Measurements from ENCODE around the gene TEX28.
"Not testable (repeated sequence)": the region's sequence is repeated elsewhere in the genome, so short reads cannot be mapped to it uniquely, and the experiment has no call there.

Gene TEX28

DNA sequence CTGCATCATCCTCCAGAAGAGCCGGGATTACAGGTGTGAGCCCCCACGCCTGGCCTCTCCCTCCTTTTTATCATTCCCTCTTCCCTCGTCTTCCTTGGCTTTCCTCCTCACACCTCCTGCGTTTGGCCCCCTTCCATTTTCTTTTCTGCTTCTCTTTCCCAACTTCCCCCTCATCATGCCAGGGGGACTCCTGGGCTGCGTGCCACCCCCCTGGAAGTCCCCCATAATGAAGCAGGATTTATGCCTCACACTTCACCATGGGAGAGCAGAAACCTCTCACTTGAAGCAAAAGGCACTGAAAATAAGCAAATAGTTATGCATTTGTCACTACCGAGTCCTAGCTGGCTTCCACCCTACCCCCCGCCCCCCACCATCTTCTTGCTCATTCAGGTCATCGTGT lies 8.6 kb upstream of the TEX28 start:
- no peak overlapping the region for H3K4me3 Mint-ChIP-seq
- no peaks in the 10 kb centered on the region for H3K9me3 Mint-ChIP-seq
- H3K36me3 Mint-ChIP-seq = no peaks in the 10 kb centered on the region
- no peak overlapping the region for H3K27ac Mint-ChIP-seq
- H3K27me3 Mint-ChIP-seq = peaks cover 15% of the 10 kb centered on the region
- DNase-seq = no peak
- CTCF ChIA-PET = interaction anchor here (0.7 kb wide), 1 partner anchor 78 kb away, joined by 3 read pairs; no protein-coding TSS in a partner anchor
- H3K4me1 Mint-ChIP-seq = peaks cover 13% of the 10 kb centered on the region

DNA sequence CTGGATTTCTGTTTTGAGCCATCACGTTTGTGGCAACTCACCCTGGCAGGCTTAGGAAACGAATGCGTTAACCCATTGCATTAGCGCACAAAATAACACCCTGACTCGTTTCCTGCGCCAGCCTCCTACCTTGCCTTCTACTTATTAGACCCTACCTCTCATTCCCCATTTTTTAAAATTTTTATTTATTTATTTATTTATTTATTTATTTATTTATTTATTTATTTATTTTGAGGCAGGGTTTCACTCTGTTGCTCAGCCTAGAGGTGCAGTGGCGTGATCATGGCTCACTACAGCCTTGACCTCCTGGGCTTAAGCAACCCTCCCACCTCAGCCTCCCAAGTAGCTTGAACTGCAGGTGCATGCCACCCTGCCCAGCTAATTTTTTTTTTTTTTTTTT lies 8.1 kb upstream of the TEX28 start:
- not testable (repeated sequence) for H3K36me3 Mint-ChIP-seq, H3K4me3 Mint-ChIP-seq, H3K4me1 Mint-ChIP-seq, H3K27ac Mint-ChIP-seq, H3K9me3 Mint-ChIP-seq, DNase-seq
- CTCF ChIA-PET = interaction anchor here (0.7 kb wide), 1 partner anchor 79 kb away, joined by 3 read pairs; no protein-coding TSS in a partner anchor
- peaks cover 15% of the 10 kb centered on the region for H3K27me3 Mint-ChIP-seq

DNA sequence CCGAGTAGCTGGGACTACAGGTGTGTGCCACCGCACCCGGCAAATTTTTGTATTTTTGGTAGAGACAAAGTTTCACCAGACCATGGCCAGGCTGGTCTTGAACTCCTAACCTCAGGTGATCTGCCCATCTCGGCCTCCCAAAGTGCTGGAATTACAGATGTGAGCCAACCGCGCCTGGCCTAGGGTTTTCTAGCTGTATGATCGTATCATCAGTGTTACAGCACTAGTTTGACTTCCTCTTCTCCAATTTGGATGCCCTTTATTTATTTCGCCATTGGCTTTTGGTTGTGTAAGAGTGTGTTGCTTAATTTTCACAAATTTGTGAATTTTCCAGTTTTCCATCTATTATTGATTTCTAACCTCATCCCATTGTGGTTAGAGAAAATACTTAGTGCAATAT lies 5.9 kb upstream of the TEX28 start:
- Mint-ChIP-seq H3K27ac (no peak overlapping the region), H3K27me3 (peaks cover 15% of the 10 kb centered on the region), H3K4me3 (no peak overlapping the region), H3K4me1 (peaks cover 2% of the 10 kb centered on the region), H3K9me3 (no peaks in the 10 kb centered on the region), H3K36me3 (no peaks in the 10 kb centered on the region)
- CTCF ChIA-PET = no interaction called here
- no peak for DNase-seq

DNA sequence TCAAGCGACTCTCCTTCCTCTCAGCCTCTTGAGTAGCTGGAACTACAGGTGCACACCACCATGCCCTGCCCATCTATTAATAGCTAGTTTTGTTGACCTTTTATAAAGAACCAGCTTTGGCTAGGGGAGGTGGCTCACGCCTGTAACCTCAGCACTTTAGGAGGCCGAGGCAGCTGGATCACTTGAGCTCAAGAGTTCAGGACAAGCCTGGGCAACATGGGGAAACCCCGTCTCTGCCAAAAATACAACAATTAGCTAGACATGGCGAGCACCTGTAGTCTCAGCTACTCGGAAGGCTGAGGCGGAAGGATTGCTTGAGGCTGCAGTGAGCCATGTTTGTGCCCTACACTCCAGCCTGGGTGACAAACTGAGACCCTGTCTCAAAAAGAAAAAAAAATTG lies 3.4 kb upstream of the TEX28 start:
- CTCF ChIA-PET = no interaction called here
- Mint-ChIP-seq H3K9me3 (no peaks in the 10 kb centered on the region), H3K4me1 (no peaks in the 10 kb centered on the region), H3K27me3 (peaks cover 9% of the 10 kb centered on the region), H3K36me3 (no peaks in the 10 kb centered on the region), H3K4me3 (no peak overlapping the region), H3K27ac (no peak overlapping the region)
- DNase-seq = no peak

DNA sequence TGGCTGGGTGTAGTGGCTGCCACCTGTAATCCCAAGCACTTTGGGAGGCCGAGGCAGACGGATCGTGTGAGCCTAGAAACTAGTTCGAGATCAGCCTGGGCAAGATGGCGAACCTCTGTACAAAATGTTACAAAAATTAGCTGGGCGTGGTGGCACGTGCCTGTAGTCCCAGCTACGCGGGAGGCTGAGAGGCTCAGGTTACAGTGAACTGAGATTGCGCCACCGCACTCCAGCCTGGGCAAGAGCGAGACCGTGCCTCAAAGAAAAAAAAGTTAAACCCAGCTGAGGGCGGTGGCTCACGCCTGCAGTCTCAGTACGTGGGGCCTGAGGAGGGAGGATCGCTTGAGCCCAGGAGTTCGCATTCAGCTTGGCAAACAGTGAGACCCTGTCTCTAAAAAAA lies 1.8 kb upstream of the TEX28 start:
- H3K27ac Mint-ChIP-seq = no peak overlapping the region
- H3K27me3 Mint-ChIP-seq = no peaks in the 10 kb centered on the region
- no peak for DNase-seq
- H3K4me1 Mint-ChIP-seq = no peaks in the 10 kb centered on the region
- H3K4me3 Mint-ChIP-seq = no peak overlapping the region
- CTCF ChIA-PET = no interaction called here
- no peaks in the 10 kb centered on the region for H3K9me3 Mint-ChIP-seq
- no peaks in the 10 kb centered on the region for H3K36me3 Mint-ChIP-seq

DNA sequence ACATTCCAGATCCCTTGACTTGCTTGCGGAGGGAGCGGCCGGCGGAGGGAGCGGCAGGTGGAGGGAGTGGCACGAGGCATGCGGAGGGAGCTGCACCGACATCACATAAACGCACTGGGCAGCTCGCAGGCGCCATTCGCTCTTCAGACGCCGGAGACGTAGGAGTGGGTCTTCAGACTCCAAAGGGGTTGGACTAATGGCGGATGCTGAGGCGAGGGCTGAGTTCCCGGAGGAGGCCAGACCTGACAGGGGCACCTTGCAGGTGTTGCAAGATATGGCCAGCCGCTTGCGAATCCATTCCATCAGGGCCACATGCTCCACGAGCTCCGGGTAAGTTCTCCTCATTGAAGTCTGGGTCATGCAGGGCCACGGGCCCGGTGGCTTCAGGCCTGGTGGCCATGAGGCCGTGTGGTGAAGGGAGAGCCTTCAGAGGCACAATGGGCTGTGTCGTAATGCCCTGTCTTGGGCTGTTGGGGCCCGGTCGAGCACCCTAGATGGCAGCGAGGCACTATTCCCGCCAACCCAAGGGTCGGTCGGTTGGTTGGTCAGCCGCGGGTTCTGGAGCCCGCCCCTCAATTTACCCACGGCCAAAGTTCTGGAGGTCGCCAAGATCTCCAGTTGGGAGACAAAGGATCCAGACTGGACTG lies 863 bp upstream of the TEX28 start, which contains the start of gene TKTL1:
TKTL1 (plus strand) TSS at position 132 of the 647 bp plus-strand sequence; CDS start at position 197, 65 bp downstream.
- Mint-ChIP-seq H3K9me3 (no peaks in the 10 kb centered on the region), H3K27me3 (no peaks in the 10 kb centered on the region), H3K36me3 (no peaks in the 10 kb centered on the region), H3K4me3 (no peak within 1 kb of the TSS), H3K4me1 (no peaks in the 10 kb centered on the region), H3K27ac (no peak within 1 kb of the TSS)
- DNase-seq = no peak
- CTCF ChIA-PET = no interaction called here

DNA sequence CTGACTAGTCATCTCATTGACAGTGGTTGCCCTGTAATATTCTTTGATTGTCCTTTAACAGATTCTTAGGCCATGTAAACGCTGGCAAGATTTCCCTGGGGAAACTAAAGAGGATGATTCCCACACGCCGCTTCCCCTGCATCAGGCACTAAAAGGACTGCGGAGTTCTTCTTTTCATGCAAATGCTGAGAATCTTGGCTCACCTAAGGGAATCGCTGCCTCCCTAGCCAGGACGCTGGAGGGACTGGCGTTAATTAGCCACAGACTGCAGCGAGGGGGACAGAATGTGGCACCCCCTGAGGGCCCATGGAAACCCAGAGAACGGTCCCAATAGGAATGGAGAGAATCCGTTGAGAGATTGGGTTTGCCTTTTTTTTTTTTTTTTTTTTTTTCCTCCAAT lies 8.5 kb downstream of the TEX28 start:
- H3K36me3 Mint-ChIP-seq, H3K4me3 Mint-ChIP-seq, H3K9me3 Mint-ChIP-seq, H3K27me3 Mint-ChIP-seq, DNase-seq, H3K27ac Mint-ChIP-seq, H3K4me1 Mint-ChIP-seq, CTCF ChIA-PET: not testable (repeated sequence)

DNA sequence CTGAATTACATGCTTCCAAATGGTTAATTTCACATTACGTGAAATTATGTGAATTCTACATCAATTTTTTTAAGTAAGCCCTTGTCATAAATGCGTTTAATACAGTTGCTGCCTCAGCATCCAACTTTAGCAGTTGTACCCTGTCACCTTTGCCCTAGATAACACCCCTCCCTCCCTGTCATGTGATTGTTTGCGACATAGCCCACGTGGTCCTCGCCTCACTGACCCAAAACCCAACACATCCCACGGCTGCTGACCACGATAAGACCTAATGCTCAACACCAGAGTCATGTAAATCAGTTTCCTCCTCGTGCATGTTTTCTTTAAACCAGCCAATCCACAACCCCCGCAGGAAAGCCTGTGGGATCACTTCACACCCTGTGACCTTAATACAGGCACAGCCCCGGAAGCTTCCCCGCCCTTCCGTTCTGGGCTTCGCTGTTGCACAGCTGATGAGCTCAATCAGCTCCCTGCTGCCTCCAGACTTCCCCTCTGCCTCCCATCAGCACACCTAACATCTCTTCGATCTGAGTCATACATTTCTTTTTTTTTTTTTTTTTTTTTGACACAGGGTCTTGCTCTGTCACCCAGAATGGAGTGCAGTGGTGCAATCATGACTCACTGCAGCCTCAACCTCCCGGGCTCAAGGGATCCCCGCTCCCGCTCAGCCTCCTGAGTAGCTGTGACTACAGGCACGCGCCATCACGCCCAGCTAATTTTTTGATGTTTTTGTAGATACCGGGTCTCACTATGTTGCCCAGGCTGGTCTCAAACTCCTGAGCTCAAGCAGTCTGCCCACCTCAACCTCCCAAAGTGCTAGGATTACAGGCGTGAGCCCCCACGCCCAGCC lies 10.2 kb downstream of the TEX28 start:
- DNase-seq, H3K4me1 Mint-ChIP-seq, H3K4me3 Mint-ChIP-seq, CTCF ChIA-PET, H3K27me3 Mint-ChIP-seq, H3K9me3 Mint-ChIP-seq, H3K36me3 Mint-ChIP-seq, H3K27ac Mint-ChIP-seq: not testable (repeated sequence)

DNA sequence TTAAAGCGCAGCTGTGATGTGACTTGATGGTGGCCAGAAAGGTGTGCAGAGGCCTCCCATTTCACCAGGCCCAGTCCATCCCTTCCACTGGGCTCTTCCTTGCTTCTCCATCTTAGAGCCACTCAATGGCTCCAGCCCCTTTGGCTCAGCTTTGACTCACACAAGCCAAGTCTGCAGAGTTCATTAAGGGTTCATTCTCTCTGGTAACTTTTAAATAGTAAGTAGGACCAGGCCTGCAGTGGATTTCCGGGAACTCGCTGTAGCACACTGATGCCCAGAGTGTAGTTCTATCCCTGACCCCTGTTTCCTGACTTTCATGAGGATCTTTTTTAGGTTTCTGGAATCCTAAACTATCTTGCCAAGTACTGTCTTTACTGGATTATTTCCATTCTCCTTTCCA lies 25.7 kb downstream of the TEX28 start:
- H3K27ac Mint-ChIP-seq, DNase-seq, H3K4me3 Mint-ChIP-seq, H3K36me3 Mint-ChIP-seq, H3K27me3 Mint-ChIP-seq, H3K4me1 Mint-ChIP-seq, CTCF ChIA-PET, H3K9me3 Mint-ChIP-seq: not testable (repeated sequence)

DNA sequence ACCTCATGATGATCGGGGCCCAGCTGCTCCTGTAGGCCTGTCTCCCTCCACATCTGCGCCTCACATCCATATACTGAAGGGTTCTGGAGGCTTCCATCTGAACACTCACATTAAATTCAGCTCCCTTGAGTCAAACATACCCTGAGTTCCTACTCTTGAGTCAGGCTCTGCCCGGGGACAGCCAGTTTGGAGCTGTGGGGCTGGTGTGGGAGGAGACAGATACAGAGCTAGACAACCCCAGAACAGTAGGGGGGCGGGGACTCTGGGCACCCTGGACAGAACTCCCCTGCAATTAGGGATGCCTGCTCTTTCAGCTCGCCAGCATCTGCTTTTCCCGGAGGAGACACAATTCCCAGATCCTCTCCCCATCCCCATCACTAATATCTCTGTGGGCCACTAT lies 31.9 kb downstream of the TEX28 start:
- H3K27ac Mint-ChIP-seq, H3K9me3 Mint-ChIP-seq, H3K4me1 Mint-ChIP-seq, CTCF ChIA-PET, H3K27me3 Mint-ChIP-seq, H3K36me3 Mint-ChIP-seq, H3K4me3 Mint-ChIP-seq, DNase-seq: not testable (repeated sequence)

DNA sequence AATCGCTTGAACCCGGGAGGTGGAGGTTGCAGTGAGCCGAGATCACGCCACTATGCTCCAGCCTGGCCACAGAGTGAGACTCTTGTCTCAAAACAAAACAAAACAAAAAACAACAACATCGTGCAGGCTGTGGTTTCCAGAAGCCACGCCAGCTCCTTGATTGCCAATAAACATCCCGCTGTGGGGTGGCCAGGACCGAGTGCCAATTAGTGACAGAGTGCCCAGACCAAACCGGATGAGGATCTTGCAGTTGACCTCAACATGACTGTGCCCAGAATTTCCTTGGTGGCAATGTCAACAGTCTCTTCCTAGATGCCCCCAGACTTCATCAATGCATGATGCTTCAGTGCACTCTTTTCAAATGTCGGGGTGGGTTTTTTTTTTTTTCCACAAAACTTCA lies 36.2 kb downstream of the TEX28 start:
- H3K27me3 Mint-ChIP-seq, DNase-seq, H3K36me3 Mint-ChIP-seq, H3K4me1 Mint-ChIP-seq, CTCF ChIA-PET, H3K9me3 Mint-ChIP-seq, H3K27ac Mint-ChIP-seq, H3K4me3 Mint-ChIP-seq: not testable (repeated sequence)

DNA sequence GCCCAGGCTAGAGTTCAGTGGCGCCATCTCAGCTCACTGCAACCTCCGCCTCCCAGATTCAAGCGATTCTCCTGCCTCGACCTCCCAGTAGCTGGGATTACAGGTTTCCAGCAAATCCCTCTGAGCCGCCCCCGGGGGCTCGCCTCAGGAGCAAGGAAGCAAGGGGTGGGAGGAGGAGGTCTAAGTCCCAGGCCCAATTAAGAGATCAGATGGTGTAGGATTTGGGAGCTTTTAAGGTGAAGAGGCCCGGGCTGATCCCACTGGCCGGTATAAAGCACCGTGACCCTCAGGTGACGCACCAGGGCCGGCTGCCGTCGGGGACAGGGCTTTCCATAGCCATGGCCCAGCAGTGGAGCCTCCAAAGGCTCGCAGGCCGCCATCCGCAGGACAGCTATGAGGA lies 37.6 kb downstream of the TEX28 start, which contains the start of gene OPN1MW3:
OPN1MW3 (plus strand) TSS at position 301 of the 400 bp plus-strand sequence; CDS start at position 339, 38 bp downstream.
- H3K27ac Mint-ChIP-seq, H3K9me3 Mint-ChIP-seq, H3K36me3 Mint-ChIP-seq, DNase-seq, H3K4me3 Mint-ChIP-seq, H3K27me3 Mint-ChIP-seq, CTCF ChIA-PET, H3K4me1 Mint-ChIP-seq: not testable (repeated sequence)

DNA sequence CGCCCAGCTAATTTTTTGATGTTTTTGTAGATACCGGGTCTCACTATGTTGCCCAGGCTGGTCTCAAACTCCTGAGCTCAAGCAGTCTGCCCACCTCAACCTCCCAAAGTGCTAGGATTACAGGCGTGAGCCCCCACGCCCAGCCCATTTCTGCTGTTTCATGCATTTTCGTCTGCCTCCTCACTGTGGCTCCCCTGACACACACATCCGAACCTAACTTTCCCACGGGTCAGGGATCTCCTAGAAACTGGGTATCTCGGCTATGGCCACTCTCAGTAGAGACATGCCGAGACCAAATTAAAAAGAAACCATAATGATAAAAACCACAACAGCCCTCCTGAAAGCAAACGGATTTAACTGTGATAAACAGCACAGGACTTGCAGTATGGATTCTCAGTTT lies 46.8 kb downstream of the TEX28 start:
- H3K36me3 Mint-ChIP-seq, H3K9me3 Mint-ChIP-seq, DNase-seq, H3K27ac Mint-ChIP-seq, CTCF ChIA-PET, H3K4me3 Mint-ChIP-seq, H3K4me1 Mint-ChIP-seq, H3K27me3 Mint-ChIP-seq: not testable (repeated sequence)

DNA sequence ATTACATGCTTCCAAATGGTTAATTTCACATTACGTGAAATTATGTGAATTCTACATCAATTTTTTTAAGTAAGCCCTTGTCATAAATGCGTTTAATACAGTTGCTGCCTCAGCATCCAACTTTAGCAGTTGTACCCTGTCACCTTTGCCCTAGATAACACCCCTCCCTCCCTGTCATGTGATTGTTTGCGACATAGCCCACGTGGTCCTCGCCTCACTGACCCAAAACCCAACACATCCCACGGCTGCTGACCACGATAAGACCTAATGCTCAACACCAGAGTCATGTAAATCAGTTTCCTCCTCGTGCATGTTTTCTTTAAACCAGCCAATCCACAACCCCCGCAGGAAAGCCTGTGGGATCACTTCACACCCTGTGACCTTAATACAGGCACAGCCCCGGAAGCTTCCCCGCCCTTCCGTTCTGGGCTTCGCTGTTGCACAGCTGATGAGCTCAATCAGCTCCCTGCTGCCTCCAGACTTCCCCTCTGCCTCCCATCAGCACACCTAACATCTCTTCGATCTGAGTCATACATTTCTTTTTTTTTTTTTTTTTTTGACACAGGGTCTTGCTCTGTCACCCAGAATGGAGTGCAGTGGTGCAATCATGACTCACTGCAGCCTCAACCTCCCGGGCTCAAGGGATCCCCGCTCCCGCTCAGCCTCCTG lies 47.4 kb downstream of the TEX28 start:
- H3K27ac Mint-ChIP-seq, H3K27me3 Mint-ChIP-seq, H3K36me3 Mint-ChIP-seq, H3K4me1 Mint-ChIP-seq, CTCF ChIA-PET, H3K9me3 Mint-ChIP-seq, DNase-seq, H3K4me3 Mint-ChIP-seq: not testable (repeated sequence)

DNA sequence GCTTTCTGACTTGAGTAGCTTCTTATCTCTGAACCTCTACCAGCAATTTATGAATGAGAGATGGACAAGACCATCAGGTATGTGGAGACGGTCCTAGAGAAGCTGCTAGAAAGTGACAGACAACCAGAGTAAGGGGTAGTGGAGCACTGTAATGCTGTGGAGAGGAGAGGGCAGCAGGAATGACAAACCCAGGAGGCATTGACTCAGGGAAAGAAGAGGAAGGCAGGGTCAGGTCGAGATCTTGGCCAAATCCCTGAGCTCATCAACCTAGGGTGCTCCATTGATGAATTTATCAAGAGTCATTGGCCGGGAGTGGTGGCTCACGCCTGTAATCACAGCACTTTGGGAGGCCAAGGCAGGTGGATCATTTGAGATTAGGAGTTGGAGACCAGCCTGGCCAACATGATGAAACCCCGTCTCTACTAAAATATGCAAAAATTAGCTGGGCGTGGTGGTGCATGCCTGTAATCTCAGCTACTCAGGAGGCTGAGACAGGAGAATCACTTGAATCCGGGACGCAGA lies 54.9 kb downstream of the TEX28 start:
- H3K27ac Mint-ChIP-seq, CTCF ChIA-PET, H3K9me3 Mint-ChIP-seq, H3K27me3 Mint-ChIP-seq, DNase-seq, H3K4me1 Mint-ChIP-seq, H3K36me3 Mint-ChIP-seq, H3K4me3 Mint-ChIP-seq: not testable (repeated sequence)
